H1 (cell line): ENCODE data around the gene EPS8L1. TPM values are rescaled to one million over a fixed set of nuclear protein-coding genes. Genes with fewer than 3 reads are reported as not detected.
A peak's percentile ranks its signal among the peaks of the same experiment; 100 is the strongest.

Source experiments
- CTCF ChIA-PET: fragments of 300-600 bp; sonication (Branson Sonifier 250); formaldehyde crosslinking; loops from one replicate; lab custom pipeline; 2021; ENCODE audit not compliant: partially characterized antibody; lab: Charles Lee
- POLR2A ChIA-PET: fragments of 300-600 bp; sonication (Branson Sonifier 250); formaldehyde crosslinking; loops from one replicate; lab custom pipeline; 2021; ENCODE audit warnings: inconsistent platforms; ENCODE audit not compliant: partially characterized antibody; lab: Charles Lee
- DNase-seq, 2 experiments: peaks; one replicate each; pipeline versions ENCODE4 v3.0.0 to v3.0.0-alpha.2; 2010 to 2022; ENCODE audit warnings: low spot score in 2 of 2, low read depth in 1 of 2, mixed read lengths in 1 of 2
- FAIRE-seq: peaks from 2 replicates; lab custom pipeline; 2011; peaks lifted over from hg19 to GRCh38; lab: Jason Lieb, UNC
- H2AFZ ChIP-seq: 2 replicates; pipeline ENCODE4 v1.8.1; 2012; ENCODE audit warnings: low read length, inconsistent platforms
- H2AK5ac ChIP-seq: 2 replicates; pipeline ENCODE4 v1.6.1; 2013; ENCODE audit warnings: low read depth, low read length
- H2BK120ac ChIP-seq: replicated peaks from 2 replicates; pipeline ENCODE3; 2013; ENCODE audit warnings: low read depth, low read length, inconsistent platforms
- H2BK12ac ChIP-seq: 2 replicates; pipeline ENCODE4 v1.6.1; 2013; ENCODE audit warnings: low read depth, low read length
- H2BK15ac ChIP-seq: 2 replicates; pipeline ENCODE4 v1.6.1; 2013; ENCODE audit warnings: low read length
- H2BK20ac ChIP-seq: 2 replicates; pipeline ENCODE4 v1.6.1; 2013; ENCODE audit warnings: low read length
- H2BK5ac ChIP-seq: 2 replicates; pipeline ENCODE4 v1.6.1; 2013; ENCODE audit warnings: low read depth, low read length
- H3K14ac ChIP-seq: 2 replicates; pipeline ENCODE4 v1.6.1; 2013; ENCODE audit warnings: inconsistent platforms; ENCODE audit not compliant: insufficient read length
- H3K18ac ChIP-seq: 2 replicates; pipeline ENCODE4 v1.6.1; 2013; ENCODE audit warnings: low read length; ENCODE audit errors: extremely low read depth
- H3K23ac ChIP-seq: 2 replicates; pipeline ENCODE4 v1.6.1; 2013; ENCODE audit warnings: inconsistent platforms; ENCODE audit not compliant: insufficient read length
- H3K23me2 ChIP-seq: 2 replicates; pipeline ENCODE4 v1.6.1; 2013; ENCODE audit warnings: low read depth, low read length
- H3K27ac ChIP-seq: 2 replicates; pipeline ENCODE4 v1.6.1; 2011; ENCODE audit warnings: low read depth, low read length, inconsistent platforms
- H3K27me3 ChIP-seq, 4 experiments: replicated peaks in 1 of 4; 1 replicate in 1 of 4; 2 replicates in 3 of 4; pipeline versions ENCODE4 v1.6.1 to v1.8.1; 2011 to 2013; ENCODE audit warnings: low read length in 3 of 4, mild to moderate bottlenecking in 3 of 4, inconsistent platforms in 2 of 4, mixed read lengths in 2 of 4, moderate library complexity in 1 of 4; ENCODE audit not compliant: control insufficient read depth in 3 of 4, insufficient read depth in 3 of 4; ENCODE audit errors: extremely low read depth in 1 of 4
- H3K36me3 ChIP-seq, 4 experiments: 2 replicates each; pipeline versions ENCODE4 v1.6.1 to v1.8.1; 2011 to 2013; ENCODE audit warnings: mild to moderate bottlenecking in 4 of 4, low read length in 3 of 4, moderate library complexity in 2 of 4, control low read depth in 1 of 4, inconsistent platforms in 1 of 4; ENCODE audit not compliant: insufficient read depth in 4 of 4, control insufficient read depth in 2 of 4
- H3K4ac ChIP-seq: replicated peaks from 2 replicates; pipeline ENCODE3; 2013; ENCODE audit warnings: low read length, low read depth, mixed read lengths, inconsistent platforms; ENCODE audit not compliant: insufficient read length
- H3K4me1 ChIP-seq, 4 experiments: replicated peaks in 1 of 4; 1 replicate in 1 of 4; 2 replicates in 3 of 4; pipeline versions ENCODE4 v1.6.1 to v1.8.1; 2011 to 2013; ENCODE audit warnings: low read length in 3 of 4, inconsistent platforms in 2 of 4, mixed read lengths in 1 of 4; ENCODE audit not compliant: insufficient read depth in 4 of 4, control insufficient read depth in 3 of 4
- H3K4me2 ChIP-seq, 2 experiments: 2 replicates each; pipeline versions ENCODE4 v1.6.1 to v1.8.1; 2011 to 2013; ENCODE audit warnings: low read depth in 2 of 2, low read length in 2 of 2, control low read depth in 1 of 2, inconsistent platforms in 1 of 2, mild to moderate bottlenecking in 1 of 2; ENCODE audit not compliant: insufficient read depth in 1 of 2
- H3K4me3 ChIP-seq, 4 experiments: fragments of 200-600, 300-600 bp in 1 of 4; sonication (generic), shearing (Covaris generic), sonication (Bioruptor Twin) in 1 of 4; 2 replicates each; pipeline versions ENCODE4 v1.5.1 to v1.8.1; 2011 to 2016; ENCODE audit warnings: low read length in 4 of 4, low read depth in 3 of 4, control low read depth in 2 of 4, inconsistent platforms in 2 of 4, mild to moderate bottlenecking in 2 of 4, mixed read lengths in 1 of 4, moderate library complexity in 1 of 4; ENCODE audit not compliant: insufficient read depth in 2 of 4; ENCODE audit errors: extremely low read depth in 1 of 4
- H3K56ac ChIP-seq: replicated peaks from 2 replicates; pipeline ENCODE3; 2013; ENCODE audit warnings: low read depth, mild to moderate bottlenecking, mixed read lengths, low read length, inconsistent platforms; ENCODE audit not compliant: insufficient read length
- H3K79me1 ChIP-seq: 2 replicates; pipeline ENCODE4 v1.6.1; 2013; ENCODE audit warnings: low read depth, low read length, control low read depth
- H3K79me2 ChIP-seq, 2 experiments: 2 replicates each; pipeline versions ENCODE4 v1.6.1 to v1.8.1; 2012 to 2013; ENCODE audit warnings: low read length in 2 of 2, mild to moderate bottlenecking in 2 of 2, inconsistent platforms in 1 of 2; ENCODE audit not compliant: insufficient read depth in 2 of 2, control insufficient read depth in 1 of 2
- H3K9ac ChIP-seq, 4 experiments: replicated peaks in 1 of 4; 1 replicate in 1 of 4; 2 replicates in 3 of 4; pipeline versions ENCODE4 v1.6.1 to v1.8.1; 2011 to 2013; ENCODE audit warnings: low read depth in 3 of 4, low read length in 3 of 4, control low read depth in 2 of 4, mild to moderate bottlenecking in 2 of 4, moderate library complexity in 2 of 4, inconsistent platforms in 1 of 4; ENCODE audit errors: extremely low read depth in 1 of 4
- H3K9me3 ChIP-seq, 2 experiments: 2 replicates each; pipeline versions ENCODE4 v1.6.1 to v1.8.1; 2012 to 2013; ENCODE audit warnings: mild to moderate bottlenecking in 2 of 2, moderate library complexity in 2 of 2, control low read depth in 1 of 2, inconsistent platforms in 1 of 2, low read depth in 1 of 2, low read length in 1 of 2, mixed read lengths in 1 of 2; ENCODE audit not compliant: insufficient read depth in 2 of 2
- H4K20me1 ChIP-seq, 2 experiments: replicated peaks in 1 of 2; 2 replicates each; pipeline versions ENCODE3 to v1.8.1; 2011 to 2013; ENCODE audit warnings: inconsistent platforms in 2 of 2, low read length in 2 of 2, mild to moderate bottlenecking in 1 of 2; ENCODE audit not compliant: insufficient read depth in 2 of 2, control insufficient read depth in 1 of 2
- H4K5ac ChIP-seq: 2 replicates; pipeline ENCODE4 v1.6.1; 2013; ENCODE audit warnings: low read length, low read depth, mixed read lengths, inconsistent platforms; ENCODE audit not compliant: insufficient read length
- H4K8ac ChIP-seq: 2 replicates; pipeline ENCODE4 v1.8.0; 2013; ENCODE audit warnings: mild to moderate bottlenecking, moderate library complexity, low read length, inconsistent platforms; ENCODE audit not compliant: insufficient read depth; ENCODE audit errors: extremely low read depth
- H4K91ac ChIP-seq: replicated peaks from 2 replicates; pipeline ENCODE3; 2013; ENCODE audit warnings: low read length, mixed read lengths, inconsistent platforms; ENCODE audit not compliant: insufficient read length
- TEAD4 ChIP-seq: IDR thresholded peaks from 2 replicates; pipeline ENCODE4 v1.6.1; 2012; ENCODE audit warnings: low read depth, low read length, inconsistent platforms, mixed read lengths
- WGBS, 2 experiments: shearing (Covaris generic) in 1 of 2; methylation state at CpG; one replicate each; pipeline versions ENCODE4 v1.1.6 to v1.1.7; 2013 to 2015; ENCODE audit warnings: low lambda C conversion rate in 2 of 2, mixed read lengths in 2 of 2, inconsistent platforms in 1 of 2, low coverage in 1 of 2, missing lambda C conversion rate in 1 of 2; ENCODE audit not compliant: insufficient replicate concordance in 2 of 2, insufficient coverage in 1 of 2, insufficient read length in 1 of 2; ENCODE audit errors: extremely low coverage in 1 of 2, missing lambda C conversion rate in 1 of 2; 5-methylcytosine and 5-hydroxymethylcytosine counted together
- polyA plus RNA-seq, 7 experiments: library from polyadenylated mRNA; depleted of rRNA in 3 of 7; stranded (reverse) in 5 of 7; unstranded in 2 of 7; fragments of >200 nt in 5 of 7; fragments of 200-250 nt in 2 of 7; gene quantifications; 1 replicate in 5 of 7; 2 replicates in 1 of 7; 4 replicates in 1 of 7; pipeline versions ENCODE4 v1.2.1 to v1.2.3, GENCODE V29; 2011 to 2013; ENCODE audit warnings: missing spikeins in 2 of 7, mixed read lengths in 2 of 7
- total RNA-seq: library from RNA; stranded (reverse); fragmentation: NEBNext Ultra II Directional; extraction: Animal tissue kit (Norgen Biotek cat#: 25700); gene quantifications from 2 replicates; pipeline ENCODE4 v1.2.1, GENCODE V29; 2021

EPS8L1 gene
- total and polyA plus RNA-seq, 2 of the 8 experiments (the other 6 are each of a cell fraction or from before 2014, with no cell fraction given): 19.8 to 30.2 TPM

DNA sequence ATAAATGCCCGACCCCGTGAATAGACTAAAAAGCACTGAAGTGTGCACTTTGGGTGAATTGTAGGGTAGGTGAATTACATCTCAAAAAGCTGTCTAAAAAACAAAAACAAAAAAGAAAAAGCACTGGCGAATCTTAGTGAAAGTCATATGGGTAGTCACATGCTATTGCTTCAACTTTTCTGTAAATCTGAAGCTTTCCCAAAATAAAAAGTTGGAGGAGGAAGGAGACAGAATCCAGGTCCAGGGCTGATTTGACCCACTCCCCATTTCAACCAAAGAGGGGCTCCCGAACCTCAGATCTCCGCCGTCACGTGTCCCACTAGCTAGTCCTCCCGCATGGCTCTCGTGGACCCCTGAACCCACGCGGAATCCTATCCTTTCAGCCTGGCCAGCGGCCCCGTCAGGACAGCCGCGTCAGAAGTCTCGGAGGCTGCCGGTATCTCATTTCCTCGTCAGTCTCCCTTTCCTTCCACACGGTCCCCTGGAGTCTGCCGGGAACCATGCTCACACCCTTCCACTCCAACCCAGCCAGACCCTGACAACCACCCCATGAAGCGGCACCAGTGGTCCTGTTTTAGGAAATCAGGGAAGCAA is 35.7 kb downstream of the EPS8L1 start:
- no peak overlapping the region for H2AK5ac ChIP-seq
- H3K79me1 ChIP-seq: peaks cover 33% of the 10 kb centered on the region
- DNase-seq: no peak
- no peak overlapping the region for H2AFZ ChIP-seq
- no peak overlapping the region for H3K56ac ChIP-seq
- no peak overlapping the region for H3K4ac ChIP-seq
- peaks cover 0 to 15% (median 10%) of the 10 kb centered on the region in 4 experiments; a peak in 5 of 7 replicates for H3K4me1 ChIP-seq
- WGBS, 2 experiments: 90% methylated on average over 21 of the region's 21 CpGs; no CpG with 5 or more reads in 1 of the 2 experiments
- 0 out of 2 replicates have a peak overlapping the region, but pooled peaks have one; percentile 27 for H2BK12ac ChIP-seq
- no peak overlapping the region for H2BK5ac ChIP-seq
- no peak for FAIRE-seq
- no peak overlapping the region for H4K8ac ChIP-seq
- ChIA-PET POLR2A (interaction anchor here (1.0 kb wide), 1 partner anchor 12 kb away, joined by 3 read pairs; no protein-coding TSS in a partner anchor), CTCF (interaction anchor here (0.6 to 1.2 kb wide), 5 partner anchors 9 to 63 kb away, joined by 3 to 4 read pairs (median 3); no protein-coding TSS in a partner anchor)
- H3K4me2 ChIP-seq: no peak overlapping the region
- no peak overlapping the region for H2BK20ac ChIP-seq
- peaks cover 5% of the 10 kb centered on the region; the same call in 1 of the 2 replicates for H3K23me2 ChIP-seq
- no peak overlapping the region for H4K5ac ChIP-seq
- H3K14ac ChIP-seq: no peak overlapping the region
- peaks cover 0 to 4% (median 0%) of the 10 kb centered on the region in 4 experiments; a peak in 1 of 8 replicates for H3K36me3 ChIP-seq
- no peak overlapping the region for H3K27ac ChIP-seq
- no peaks in the 10 kb centered on the region for H3K9me3 ChIP-seq
- no peak overlapping the region for H3K23ac ChIP-seq
- peaks cover 0 to 26% of the 10 kb centered on the region in 2 experiments; a peak in 2 of 4 replicates for H3K79me2 ChIP-seq
- no peak overlapping the region for H3K9ac ChIP-seq
- no peak overlapping the region for H4K91ac ChIP-seq
- H3K27me3 ChIP-seq: no peaks in the 10 kb centered on the region
- H2BK15ac ChIP-seq: no peak overlapping the region
- H3K4me3 ChIP-seq: no peak overlapping the region
- no peak overlapping the region for H2BK120ac ChIP-seq
- no peak overlapping the region for H3K18ac ChIP-seq
- H4K20me1 ChIP-seq: peaks cover 20 to 26% of the 10 kb centered on the region in 2 experiments
- TF ChIP-seq TEAD4: no peak
